ENCODE data around the gene TENM3.

The TENM3 gene

GRCh38 chr4:182616476-182616875 is 373.3 kb downstream of the TENM3 start:
- Histone ChIP-seq H3K36me3 (ENCODE audit: control insufficient read depth, insufficient read depth, low read length) (no peaks in the 10 kb centered on the region), H3K4me1 (ENCODE audit: control insufficient read depth, insufficient read depth, low read length) (no peaks in the 10 kb centered on the region; the same call in 1 of the 2 replicates), H3K9ac (ENCODE audit: low read depth, low read length) (no peak overlapping the region), H3K27me3 (ENCODE audit: control insufficient read depth, insufficient read depth, low read length) (no peaks in the 10 kb centered on the region), H3K27ac (ENCODE audit: low read depth, low read length) (no peak overlapping the region), H3K4me3 (ENCODE audit: low read depth, low read length) (no peak overlapping the region), H3K9me3 (ENCODE audit: control insufficient read depth, insufficient read depth, low read length) (no peaks in the 10 kb centered on the region)

DNA sequence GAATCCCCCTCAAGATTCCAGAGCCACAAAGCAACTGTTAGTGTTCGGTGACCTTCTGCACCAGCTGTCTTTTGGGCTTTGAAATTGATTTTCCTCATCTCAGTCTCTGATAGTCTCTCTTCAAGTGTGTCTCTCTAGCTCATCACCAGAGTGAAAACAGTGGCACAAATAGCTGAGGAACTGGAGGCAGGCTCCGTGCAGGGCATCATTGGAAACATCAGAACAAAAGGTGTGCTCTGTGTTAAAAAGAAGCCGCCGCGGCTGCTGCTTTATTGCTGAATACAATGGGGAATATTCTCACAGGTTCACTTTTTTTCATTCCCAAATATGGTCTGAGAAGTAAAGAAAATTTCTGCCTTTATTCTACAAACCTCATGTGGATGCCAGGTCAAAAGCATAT is 376.5 kb downstream of the TENM3 start:
- no peaks in the 10 kb centered on the region; the same call in 1 of the 2 replicates for H3K4me1 ChIP-seq (ENCODE audit: control insufficient read depth, insufficient read depth, low read length)
- no peaks in the 10 kb centered on the region for H3K27me3 ChIP-seq (ENCODE audit: control insufficient read depth, insufficient read depth, low read length)
- H3K4me3 ChIP-seq (ENCODE audit: low read depth, low read length) = no peak overlapping the region
- H3K27ac ChIP-seq (ENCODE audit: low read depth, low read length) = no peak overlapping the region
- no peaks in the 10 kb centered on the region for H3K36me3 ChIP-seq (ENCODE audit: control insufficient read depth, insufficient read depth, low read length)
- H3K9me3 ChIP-seq (ENCODE audit: control insufficient read depth, insufficient read depth, low read length) = no peaks in the 10 kb centered on the region
- no peak overlapping the region for H3K9ac ChIP-seq (ENCODE audit: low read depth, low read length)

DNA sequence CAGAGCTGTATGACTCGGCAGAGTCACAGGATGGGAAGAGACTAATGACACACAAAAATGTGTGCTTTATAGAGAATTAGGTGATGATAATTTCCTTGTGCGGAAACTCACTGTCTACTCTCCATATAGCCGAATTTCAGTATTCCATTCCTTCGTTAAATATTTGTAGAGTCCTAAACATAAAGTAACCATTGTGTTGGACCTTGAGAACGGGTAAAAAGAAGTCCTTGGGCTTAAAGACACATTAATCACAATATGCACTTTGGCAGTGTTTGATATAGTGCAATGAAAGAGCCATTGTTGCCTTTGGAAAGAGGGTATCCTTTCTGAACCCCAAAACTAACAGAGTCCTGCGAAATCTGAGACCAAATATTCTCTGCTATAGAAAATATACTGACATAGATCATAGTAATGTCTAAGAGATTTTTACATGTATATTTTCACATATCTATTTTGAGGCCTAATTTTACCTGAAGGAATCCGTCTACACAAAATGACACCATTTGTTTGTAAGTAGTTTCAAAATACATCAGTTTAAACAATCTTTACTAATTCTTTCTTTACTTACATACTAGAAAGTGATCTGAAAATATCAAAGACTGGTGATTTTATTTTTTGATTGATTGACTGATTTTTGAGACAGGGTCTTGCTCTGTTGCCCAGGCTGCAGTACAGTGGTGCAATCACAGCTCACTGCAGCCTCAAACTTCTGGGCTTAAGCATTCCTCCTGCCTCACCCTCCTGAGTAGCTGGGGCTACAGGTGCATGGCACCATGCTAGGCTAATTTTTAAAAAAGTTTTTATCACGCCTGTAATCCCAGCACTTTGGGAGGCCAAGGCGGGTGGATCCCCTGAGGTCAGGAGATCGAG is 377.1 kb downstream of the TENM3 start:
- Histone ChIP-seq H3K9me3 (ENCODE audit: control insufficient read depth, insufficient read depth, low read length) (no peaks in the 10 kb centered on the region), H3K27ac (ENCODE audit: low read depth, low read length) (no peak overlapping the region), H3K9ac (ENCODE audit: low read depth, low read length) (no peak overlapping the region)

GRCh38 chr4:182624281-182624680 is 381.1 kb downstream of the TENM3 start:
- H3K4me1 ChIP-seq (ENCODE audit: control insufficient read depth, insufficient read depth, low read length) = peaks cover 4% of the 10 kb centered on the region
- H3K4me3 ChIP-seq (ENCODE audit: low read depth, low read length) = no peak overlapping the region
- peaks cover 3% of the 10 kb centered on the region for H3K36me3 ChIP-seq (ENCODE audit: control insufficient read depth, insufficient read depth, low read length)
- no peaks in the 10 kb centered on the region for H3K27me3 ChIP-seq (ENCODE audit: control insufficient read depth, insufficient read depth, low read length)
- H3K9ac ChIP-seq (ENCODE audit: low read depth, low read length) = no peak overlapping the region
- no peaks in the 10 kb centered on the region for H3K9me3 ChIP-seq (ENCODE audit: control insufficient read depth, insufficient read depth, low read length)
- no peak overlapping the region for H3K27ac ChIP-seq (ENCODE audit: low read depth, low read length)

More for the DNA sequence above, 377.1 kb downstream of the TENM3 start:
- Histone ChIP-seq H3K27me3 (ENCODE audit: control insufficient read depth, insufficient read depth, low read length) (no peaks in the 10 kb centered on the region), H3K4me1 (ENCODE audit: control insufficient read depth, insufficient read depth, low read length) (no peaks in the 10 kb centered on the region; the same call in 1 of the 2 replicates), H3K4me3 (ENCODE audit: low read depth, low read length) (no peak overlapping the region), H3K36me3 (ENCODE audit: control insufficient read depth, insufficient read depth, low read length) (no peaks in the 10 kb centered on the region)

- H3K4me3 ChIP-seq (ENCODE audit: low read depth, low read length) = no peak overlapping the region
- H3K4me1 ChIP-seq (ENCODE audit: control insufficient read depth, insufficient read depth, low read length) = peaks cover 9% of the 10 kb centered on the region
- H3K27me3 ChIP-seq (ENCODE audit: control insufficient read depth, insufficient read depth, low read length) = no peaks in the 10 kb centered on the region
- peaks cover 7% of the 10 kb centered on the region for H3K36me3 ChIP-seq (ENCODE audit: control insufficient read depth, insufficient read depth, low read length)
- H3K9me3 ChIP-seq (ENCODE audit: control insufficient read depth, insufficient read depth, low read length) = no peaks in the 10 kb centered on the region
- H3K27ac ChIP-seq (ENCODE audit: low read depth, low read length) = no peak overlapping the region
- no peak overlapping the region for H3K9ac ChIP-seq (ENCODE audit: low read depth, low read length)
Observed at GRCh38 chr4:182625193-182625592, 382.0 kb downstream of the TENM3 start.

DNA sequence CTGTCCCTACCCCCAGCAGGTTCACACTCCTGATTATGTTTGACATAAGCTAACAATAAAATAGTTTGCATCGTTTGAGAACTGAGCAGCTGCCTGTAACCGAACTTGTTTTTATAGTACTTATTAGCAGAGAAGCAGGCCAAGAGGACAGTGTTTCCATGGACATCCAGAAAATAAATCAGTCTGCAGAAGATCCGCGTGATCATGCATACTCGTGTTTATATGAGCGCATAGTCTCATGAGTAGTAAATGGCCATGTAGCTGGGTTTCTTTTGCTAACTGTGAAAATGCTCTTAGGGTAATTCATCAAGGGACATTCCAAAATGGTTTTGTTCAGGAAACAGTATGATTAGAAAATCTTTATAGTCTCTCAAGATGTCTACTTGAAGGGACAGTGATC is 384.8 kb downstream of the TENM3 start:
- peaks cover 7% of the 10 kb centered on the region for H3K36me3 ChIP-seq (ENCODE audit: control insufficient read depth, insufficient read depth, low read length)
- H3K27me3 ChIP-seq (ENCODE audit: control insufficient read depth, insufficient read depth, low read length) = no peaks in the 10 kb centered on the region
- H3K4me3 ChIP-seq (ENCODE audit: low read depth, low read length) = no peak overlapping the region

DNA sequence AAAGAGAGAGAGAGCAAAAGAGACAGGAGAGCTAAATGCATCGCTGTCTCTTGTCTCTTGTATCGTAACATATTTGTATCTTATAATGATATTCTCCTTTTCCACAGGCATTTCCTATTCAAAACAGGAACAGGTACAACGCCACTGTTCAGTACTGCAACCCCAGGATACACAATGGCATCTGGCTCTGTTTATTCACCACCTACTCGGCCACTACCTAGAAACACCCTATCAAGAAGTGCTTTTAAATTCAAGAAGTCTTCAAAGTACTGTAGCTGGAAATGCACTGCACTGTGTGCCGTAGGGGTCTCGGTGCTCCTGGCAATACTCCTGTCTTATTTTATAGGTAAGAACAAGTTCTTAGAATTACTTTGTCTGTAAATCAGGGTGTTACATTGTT is 385.3 kb downstream of the TENM3 start:
- Histone ChIP-seq H3K9ac (ENCODE audit: low read depth, low read length) (no peak overlapping the region), H3K27me3 (ENCODE audit: control insufficient read depth, insufficient read depth, low read length) (no peaks in the 10 kb centered on the region), H3K9me3 (ENCODE audit: control insufficient read depth, insufficient read depth, low read length) (no peaks in the 10 kb centered on the region), H3K27ac (ENCODE audit: low read depth, low read length) (no peak overlapping the region), H3K36me3 (ENCODE audit: control insufficient read depth, insufficient read depth, low read length) (peaks cover 7% of the 10 kb centered on the region), H3K4me3 (ENCODE audit: low read depth, low read length) (no peak overlapping the region), H3K4me1 (ENCODE audit: control insufficient read depth, insufficient read depth, low read length) (peaks cover 9% of the 10 kb centered on the region)

More for the DNA sequence above, 384.8 kb downstream of the TENM3 start:
- Histone ChIP-seq H3K9ac (ENCODE audit: low read depth, low read length) (no peak overlapping the region), H3K27ac (ENCODE audit: low read depth, low read length) (no peak overlapping the region), H3K9me3 (ENCODE audit: control insufficient read depth, insufficient read depth, low read length) (no peaks in the 10 kb centered on the region), H3K4me1 (ENCODE audit: control insufficient read depth, insufficient read depth, low read length) (peaks cover 9% of the 10 kb centered on the region)

DNA sequence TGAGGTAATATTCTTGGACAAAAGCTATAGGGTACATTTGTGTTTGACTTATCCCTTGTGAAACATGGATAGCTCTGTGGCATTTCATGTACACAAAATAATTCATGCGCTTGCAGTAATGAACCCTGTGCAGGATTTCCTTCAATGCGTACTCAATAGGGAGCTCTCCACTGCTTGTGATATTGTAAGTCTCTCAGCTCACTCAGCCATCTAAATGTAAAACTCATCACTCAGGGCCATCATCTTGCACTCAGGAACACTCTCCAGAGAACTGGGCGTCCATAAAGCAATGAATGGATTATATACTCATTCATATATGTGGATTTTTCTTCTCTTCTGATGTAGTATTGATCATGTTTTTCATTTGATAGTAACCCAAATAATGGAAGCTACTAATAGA is 385.9 kb downstream of the TENM3 start:
- peaks cover 9% of the 10 kb centered on the region for H3K4me1 ChIP-seq (ENCODE audit: control insufficient read depth, insufficient read depth, low read length)
- H3K4me3 ChIP-seq (ENCODE audit: low read depth, low read length) = no peak overlapping the region
- H3K27me3 ChIP-seq (ENCODE audit: control insufficient read depth, insufficient read depth, low read length) = no peaks in the 10 kb centered on the region
- no peaks in the 10 kb centered on the region for H3K9me3 ChIP-seq (ENCODE audit: control insufficient read depth, insufficient read depth, low read length)
- no peak overlapping the region for H3K9ac ChIP-seq (ENCODE audit: low read depth, low read length)
- H3K36me3 ChIP-seq (ENCODE audit: control insufficient read depth, insufficient read depth, low read length) = peaks cover 7% of the 10 kb centered on the region
- H3K27ac ChIP-seq (ENCODE audit: low read depth, low read length) = no peak overlapping the region

GRCh38 chr4:182640491-182640890 is 397.3 kb downstream of the TENM3 start:
- 0 out of 2 replicates have a peak, but pooled peaks cover 2% of the 10 kb centered on the region for H3K4me1 ChIP-seq (ENCODE audit: control insufficient read depth, insufficient read depth, low read length)
- H3K4me3 ChIP-seq (ENCODE audit: low read depth, low read length) = no peak overlapping the region
- H3K27ac ChIP-seq (ENCODE audit: low read depth, low read length) = no peak overlapping the region
- no peaks in the 10 kb centered on the region for H3K27me3 ChIP-seq (ENCODE audit: control insufficient read depth, insufficient read depth, low read length)
- no peak overlapping the region for H3K9ac ChIP-seq (ENCODE audit: low read depth, low read length)
- H3K36me3 ChIP-seq (ENCODE audit: control insufficient read depth, insufficient read depth, low read length) = no peaks in the 10 kb centered on the region
- H3K9me3 ChIP-seq (ENCODE audit: control insufficient read depth, insufficient read depth, low read length) = no peaks in the 10 kb centered on the region; the same call in 1 of the 2 replicates

GRCh38 chr4:182640932-182641331 is 397.7 kb downstream of the TENM3 start:
- 0 out of 2 replicates have a peak, but pooled peaks cover 2% of the 10 kb centered on the region for H3K4me1 ChIP-seq (ENCODE audit: control insufficient read depth, insufficient read depth, low read length)
- H3K4me3 ChIP-seq (ENCODE audit: low read depth, low read length) = no peak overlapping the region
- no peak overlapping the region for H3K27ac ChIP-seq (ENCODE audit: low read depth, low read length)
- H3K36me3 ChIP-seq (ENCODE audit: control insufficient read depth, insufficient read depth, low read length) = no peaks in the 10 kb centered on the region
- no peak overlapping the region for H3K9ac ChIP-seq (ENCODE audit: low read depth, low read length)
- no peaks in the 10 kb centered on the region; the same call in 1 of the 2 replicates for H3K9me3 ChIP-seq (ENCODE audit: control insufficient read depth, insufficient read depth, low read length)
- no peaks in the 10 kb centered on the region for H3K27me3 ChIP-seq (ENCODE audit: control insufficient read depth, insufficient read depth, low read length)

DNA sequence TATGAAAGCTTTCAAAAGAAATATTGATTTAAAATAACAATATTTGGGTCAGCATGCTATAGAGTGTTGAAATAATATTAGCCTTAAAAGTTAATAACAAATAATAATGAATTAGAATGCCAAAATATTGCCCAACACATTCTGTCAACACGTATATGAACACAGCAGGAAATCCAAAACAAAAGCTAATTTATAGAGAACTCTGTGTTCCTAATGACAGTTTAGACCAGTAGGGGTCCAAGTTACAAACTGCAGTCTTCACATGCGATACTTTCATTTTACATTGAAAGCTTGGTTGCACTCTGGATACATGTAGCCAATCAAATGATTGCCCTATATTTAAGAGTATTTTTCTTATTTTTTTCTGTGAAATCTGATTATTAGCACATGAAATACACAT is 399.6 kb downstream of the TENM3 start:
- Histone ChIP-seq H3K9ac (ENCODE audit: low read depth, low read length) (no peak overlapping the region), H3K36me3 (ENCODE audit: control insufficient read depth, insufficient read depth, low read length) (no peaks in the 10 kb centered on the region), H3K9me3 (ENCODE audit: control insufficient read depth, insufficient read depth, low read length) (no peaks in the 10 kb centered on the region; the same call in 1 of the 2 replicates), H3K4me1 (ENCODE audit: control insufficient read depth, insufficient read depth, low read length) (0 out of 2 replicates have a peak, but pooled peaks cover 2% of the 10 kb centered on the region), H3K4me3 (ENCODE audit: low read depth, low read length) (no peak overlapping the region), H3K27me3 (ENCODE audit: control insufficient read depth, insufficient read depth, low read length) (no peaks in the 10 kb centered on the region), H3K27ac (ENCODE audit: low read depth, low read length) (no peak overlapping the region)
